Measurements from ENCODE around the gene NAB1.

The NAB1 gene

DNA sequence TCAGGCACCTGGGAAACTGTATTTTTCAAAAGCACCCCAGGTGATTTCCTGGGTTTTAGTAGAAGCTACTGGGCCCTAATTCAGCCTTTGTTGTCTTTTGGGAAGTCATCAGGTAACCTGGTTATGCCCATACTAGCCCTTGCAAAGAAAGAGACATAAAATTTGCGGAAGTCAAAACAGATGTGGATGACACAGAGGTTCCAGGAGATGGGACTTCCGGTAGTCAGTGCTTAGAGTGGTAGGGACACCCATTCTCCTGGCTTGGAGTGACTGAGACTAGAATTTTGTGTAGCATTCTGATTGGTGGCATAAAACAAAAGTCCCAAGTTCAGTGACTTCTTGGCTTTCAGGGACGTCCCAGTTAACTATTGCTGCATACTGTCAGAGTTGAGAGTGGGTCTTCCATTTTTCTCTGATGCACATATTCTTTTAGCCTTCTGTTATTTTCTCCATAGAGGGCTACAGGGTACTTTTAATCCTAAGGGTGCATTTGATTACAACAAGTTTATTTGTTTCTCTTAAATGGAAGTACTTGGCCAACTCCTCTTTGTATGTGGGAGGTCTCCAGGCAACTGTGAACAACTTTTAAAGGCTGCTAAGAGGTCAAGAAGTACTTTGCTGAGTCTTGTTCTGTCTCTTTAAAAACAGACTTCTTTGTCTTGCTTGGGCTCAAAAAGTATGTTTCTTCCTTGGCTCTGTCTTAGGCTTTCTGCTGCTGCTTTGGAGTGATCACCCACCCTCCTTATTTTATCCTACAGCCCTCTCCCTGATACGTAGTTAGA is 8.8 kb downstream of the NAB1 start:
- Histone ChIP-seq H3K27me3 (no peaks in the 10 kb centered on the region), H3K36me3 (peaks cover 9% of the 10 kb centered on the region), H3K4me3 (ENCODE audit: low read depth in 1 of 2, low read length in 1 of 2) (no peak overlapping the region), H3K4me1 (ENCODE audit: control insufficient read depth in 1 of 2, insufficient read depth in 1 of 2, low read depth in 1 of 2, low read length in 1 of 2) (no peaks in the 10 kb centered on the region), H3K27ac (no peak overlapping the region), H3K9me3 (no peaks in the 10 kb centered on the region)
- TF ChIP-seq, protein P1, sequence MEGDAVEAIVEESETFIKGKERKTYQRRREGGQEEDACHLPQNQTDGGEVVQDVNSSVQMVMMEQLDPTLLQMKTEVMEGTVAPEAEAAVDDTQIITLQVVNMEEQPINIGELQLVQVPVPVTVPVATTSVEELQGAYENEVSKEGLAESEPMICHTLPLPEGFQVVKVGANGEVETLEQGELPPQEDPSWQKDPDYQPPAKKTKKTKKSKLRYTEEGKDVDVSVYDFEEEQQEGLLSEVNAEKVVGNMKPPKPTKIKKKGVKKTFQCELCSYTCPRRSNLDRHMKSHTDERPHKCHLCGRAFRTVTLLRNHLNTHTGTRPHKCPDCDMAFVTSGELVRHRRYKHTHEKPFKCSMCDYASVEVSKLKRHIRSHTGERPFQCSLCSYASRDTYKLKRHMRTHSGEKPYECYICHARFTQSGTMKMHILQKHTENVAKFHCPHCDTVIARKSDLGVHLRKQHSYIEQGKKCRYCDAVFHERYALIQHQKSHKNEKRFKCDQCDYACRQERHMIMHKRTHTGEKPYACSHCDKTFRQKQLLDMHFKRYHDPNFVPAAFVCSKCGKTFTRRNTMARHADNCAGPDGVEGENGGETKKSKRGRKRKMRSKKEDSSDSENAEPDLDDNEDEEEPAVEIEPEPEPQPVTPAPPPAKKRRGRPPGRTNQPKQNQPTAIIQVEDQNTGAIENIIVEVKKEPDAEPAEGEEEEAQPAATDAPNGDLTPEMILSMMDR (IDR thresholded peaks at IDR 0.05): no peak

DNA sequence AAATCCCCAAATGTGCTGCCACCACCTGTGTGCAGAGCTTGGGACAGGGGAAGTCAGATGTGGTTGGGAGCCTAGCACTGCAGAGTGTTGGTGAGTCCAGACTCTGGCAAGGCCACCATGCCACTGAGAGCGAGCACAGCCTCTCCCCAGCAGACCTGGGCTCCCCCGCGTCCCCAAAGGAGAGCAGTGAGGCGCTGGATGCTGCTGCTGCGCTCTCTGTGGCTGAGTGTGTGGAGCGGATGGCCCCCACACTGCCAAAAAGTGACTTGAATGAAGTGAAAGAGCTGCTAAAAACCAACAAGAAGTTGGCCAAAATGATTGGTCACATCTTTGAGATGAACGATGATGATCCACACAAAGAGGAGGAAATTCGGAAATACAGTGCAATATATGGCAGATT is 10.7 kb downstream of the NAB1 start:
- TF ChIP-seq, protein P1 (IDR thresholded peaks at IDR 0.05): no peak
- H3K36me3 ChIP-seq: peaks cover 9% of the 10 kb centered on the region
- H3K27me3 ChIP-seq: no peaks in the 10 kb centered on the region
- no peaks in the 10 kb centered on the region for H3K4me1 ChIP-seq (ENCODE audit: control insufficient read depth in 1 of 2, insufficient read depth in 1 of 2, low read depth in 1 of 2, low read length in 1 of 2)
- H3K27ac ChIP-seq: no peak overlapping the region
- H3K9me3 ChIP-seq: no peaks in the 10 kb centered on the region
- H3K4me3 ChIP-seq (ENCODE audit: low read depth in 1 of 2, low read length in 1 of 2): no peak overlapping the region

DNA sequence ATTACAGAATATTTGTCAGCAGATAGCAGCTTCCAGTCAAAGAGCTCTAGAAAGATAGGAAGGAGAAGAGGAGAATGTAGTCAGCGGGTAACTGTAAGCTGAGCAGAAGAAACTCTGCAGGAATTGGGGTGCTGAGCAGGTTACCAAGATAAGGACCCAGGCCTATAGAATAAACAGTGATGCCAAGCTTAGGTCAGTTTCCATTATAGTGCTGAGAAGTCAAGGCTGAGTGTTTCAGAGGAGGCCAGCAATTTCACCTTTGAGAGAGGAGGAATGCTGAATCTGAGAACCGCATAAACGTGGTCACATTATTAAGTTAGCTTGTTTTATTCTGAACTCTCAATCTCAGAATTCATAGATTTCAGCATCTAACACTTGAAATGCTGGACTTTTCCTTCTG is 13.9 kb downstream of the NAB1 start:
- no peak overlapping the region for H3K4me3 ChIP-seq (ENCODE audit: low read depth in 1 of 2, low read length in 1 of 2)
- no peaks in the 10 kb centered on the region for H3K9me3 ChIP-seq
- peaks cover 9% of the 10 kb centered on the region for H3K36me3 ChIP-seq
- H3K27me3 ChIP-seq: no peaks in the 10 kb centered on the region
- TF ChIP-seq, protein P1 (IDR thresholded peaks at IDR 0.05): no peak
- H3K4me1 ChIP-seq (ENCODE audit: control insufficient read depth in 1 of 2, insufficient read depth in 1 of 2, low read depth in 1 of 2, low read length in 1 of 2): no peaks in the 10 kb centered on the region
- no peak overlapping the region for H3K27ac ChIP-seq

DNA sequence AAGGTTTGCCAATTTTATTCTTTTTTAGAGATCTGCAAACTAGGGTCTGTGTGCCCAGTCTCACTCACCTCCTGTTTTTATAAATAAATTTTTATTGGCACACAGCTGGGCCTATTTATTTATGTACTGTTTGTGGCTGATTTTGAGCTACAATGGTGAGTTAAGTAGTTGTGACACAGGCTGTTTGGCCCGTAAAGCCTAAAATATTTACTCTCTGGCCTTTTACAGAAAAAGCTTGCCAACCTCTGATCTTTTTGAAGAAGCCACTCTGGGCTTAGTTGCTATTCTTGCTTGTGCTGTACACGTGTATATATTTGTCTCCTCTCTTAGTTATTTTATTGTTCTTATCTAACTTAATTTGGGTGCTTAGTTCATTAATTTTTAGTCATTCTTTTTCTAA is 14.5 kb downstream of the NAB1 start:
- peaks cover 9% of the 10 kb centered on the region for H3K36me3 ChIP-seq
- TF ChIP-seq, protein P1 (IDR thresholded peaks at IDR 0.05): no peak
- H3K27me3 ChIP-seq: no peaks in the 10 kb centered on the region
- no peaks in the 10 kb centered on the region for H3K9me3 ChIP-seq
- H3K4me3 ChIP-seq (ENCODE audit: low read depth in 1 of 2, low read length in 1 of 2): no peak overlapping the region
- no peak overlapping the region for H3K27ac ChIP-seq
- H3K4me1 ChIP-seq (ENCODE audit: control insufficient read depth in 1 of 2, insufficient read depth in 1 of 2, low read depth in 1 of 2, low read length in 1 of 2): no peaks in the 10 kb centered on the region

DNA sequence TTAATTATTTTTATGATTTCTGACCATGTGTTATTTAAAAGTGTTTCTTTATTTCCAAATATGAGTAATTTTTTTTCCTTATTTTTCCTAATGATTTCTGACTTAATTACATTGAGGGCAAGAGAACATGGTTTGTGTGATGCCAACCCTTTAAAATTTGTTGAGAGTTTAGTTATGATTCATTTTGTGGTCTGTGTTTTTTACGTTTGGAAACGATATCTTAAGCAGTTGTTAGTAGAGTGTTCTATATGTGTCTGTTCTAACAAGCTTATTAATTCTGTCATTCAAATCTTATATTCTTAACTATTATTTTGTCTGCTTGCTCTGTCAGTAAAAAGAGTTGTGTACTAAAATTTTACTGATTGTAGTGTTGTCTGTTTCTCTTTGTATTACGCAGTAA is 15.0 kb downstream of the NAB1 start:
- no peaks in the 10 kb centered on the region for H3K9me3 ChIP-seq
- H3K4me3 ChIP-seq (ENCODE audit: low read depth in 1 of 2, low read length in 1 of 2): no peak overlapping the region
- H3K27me3 ChIP-seq: no peaks in the 10 kb centered on the region
- H3K4me1 ChIP-seq (ENCODE audit: control insufficient read depth in 1 of 2, insufficient read depth in 1 of 2, low read depth in 1 of 2, low read length in 1 of 2): no peaks in the 10 kb centered on the region
- TF ChIP-seq, protein P1 (IDR thresholded peaks at IDR 0.05): no peak
- peaks cover 9% of the 10 kb centered on the region for H3K36me3 ChIP-seq
- no peak overlapping the region for H3K27ac ChIP-seq
